Thymus (tissue), 11 donors: ENCODE data around the gene FBXL16. TPM values are rescaled to one million over a fixed set of nuclear protein-coding genes. Genes with fewer than 3 reads are reported as not detected.

Experiments used
- DNase-seq, 9 donors: peaks; one replicate each; pipeline ENCODE4 v3.0.0-alpha.2; 2013; ENCODE audit warnings: low spot score in 9 of 9, low read depth in 6 of 9, missing footprints in 1 of 9
- H3K27ac ChIP-seq, 2 donors: one replicate each; pipeline ENCODE4 v1.5.1; 2013; ENCODE audit warnings: control low read depth in 1 of 2, low read depth in 1 of 2, low read length in 1 of 2, mild to moderate bottlenecking in 1 of 2, moderate library complexity in 1 of 2
- H3K27me3 ChIP-seq, 2 donors: one replicate each; pipeline ENCODE4 v1.5.1; 2013; ENCODE audit warnings: low read length in 1 of 2; ENCODE audit not compliant: control insufficient read depth in 2 of 2, insufficient read depth in 1 of 2
- H3K36me3 ChIP-seq, 2 donors: one replicate each; pipeline ENCODE4 v1.5.1; 2013; ENCODE audit warnings: low read length in 1 of 2, mild to moderate bottlenecking in 1 of 2, moderate library complexity in 1 of 2; ENCODE audit not compliant: control insufficient read depth in 2 of 2, insufficient read depth in 2 of 2
- H3K4me1 ChIP-seq, 2 donors: one replicate each; pipeline ENCODE4 v1.5.1; 2013; ENCODE audit warnings: low read length in 2 of 2; ENCODE audit not compliant: control insufficient read depth in 2 of 2, insufficient read depth in 2 of 2
- H3K4me3 ChIP-seq, 2 donors: one replicate each; pipeline ENCODE4 v1.5.1; 2013; ENCODE audit warnings: low read length in 2 of 2, control low read depth in 1 of 2, mild to moderate bottlenecking in 1 of 2
- H3K9me3 ChIP-seq, 2 donors: one replicate each; pipeline ENCODE4 v1.5.1; 2013; ENCODE audit warnings: low read length in 1 of 2, mild to moderate bottlenecking in 1 of 2; ENCODE audit not compliant: control insufficient read depth in 2 of 2, insufficient read depth in 1 of 2
- WGBS: extraction: QIAGEN DNeasy Blood & Tissue Kit; methylation state at CpG from one replicate; pipeline ENCODE4 v1.1.7; 2013; 5-methylcytosine and 5-hydroxymethylcytosine counted together
- polyA plus RNA-seq: library from polyadenylated mRNA; stranded (reverse); fragments of 200-250 nt; gene quantifications from one replicate; pipeline ENCODE4 v1.2.3, GENCODE V29; 2013
- total RNA-seq: library from RNA; stranded (reverse); fragments of 120-200 nt; gene quantifications from one replicate; pipeline ENCODE4 v1.2.4, GENCODE V29; 2013
- donor health status: healthy.

FBXL16 gene
- total and polyA plus RNA-seq, 2 donors, result 0.76 to 9.6 TPM

DNA sequence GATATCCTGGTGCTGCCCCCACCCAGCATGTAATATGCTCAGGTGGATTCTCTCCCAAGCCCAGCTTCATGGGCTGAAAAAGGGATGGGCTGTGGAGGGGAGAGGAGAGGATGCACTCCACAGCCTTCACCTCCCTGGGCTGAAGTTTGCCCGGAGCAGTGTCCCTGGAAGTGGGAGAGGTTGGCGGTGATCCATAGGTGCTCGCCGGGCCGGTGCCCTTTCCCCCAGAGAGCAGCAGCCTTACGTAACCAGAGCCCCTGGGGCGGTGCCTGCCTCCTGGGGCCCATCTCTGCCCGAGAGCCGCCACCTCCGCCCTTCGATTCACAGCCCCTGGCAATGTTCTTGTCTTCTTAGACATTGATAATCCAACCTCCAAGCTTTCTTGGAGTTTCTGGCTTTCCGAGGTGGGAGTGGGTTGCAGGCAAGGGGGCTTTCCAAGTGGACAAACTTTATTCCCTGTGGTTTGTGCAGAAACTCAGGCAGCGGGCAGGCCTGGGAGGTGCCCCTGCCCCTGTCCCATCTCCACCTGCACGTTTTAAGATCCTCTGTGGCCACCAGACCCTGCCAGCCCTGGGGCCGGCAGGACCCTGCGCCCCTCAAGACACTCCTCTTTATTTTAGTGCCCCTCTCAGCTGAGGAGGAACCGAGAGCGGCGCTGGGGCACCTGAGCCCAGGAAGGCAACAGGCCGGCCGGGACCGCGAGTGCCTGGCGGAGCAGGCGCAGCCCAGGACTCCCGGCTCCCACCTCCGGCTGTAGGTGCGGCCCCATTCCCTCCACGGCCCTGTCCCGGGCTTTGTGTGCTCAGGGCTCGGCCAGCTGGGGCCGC, 59.5 kb downstream of the FBXL16 start:
- H3K27ac ChIP-seq, result no peak overlapping the region
- H3K4me1 ChIP-seq, result peaks cover 28 to 30% of the 10 kb centered on the region in 2 donors
- 96% methylated on average over 32 of the region's 32 CpGs for WGBS
- no peak overlapping the region for H3K4me3 ChIP-seq
- H3K36me3 ChIP-seq, result no peaks in the 10 kb centered on the region
- H3K9me3 ChIP-seq, result no peaks in the 10 kb centered on the region
- H3K27me3 ChIP-seq, result peaks cover 24 to 26% of the 10 kb centered on the region in 2 donors
- DNase-seq, result no peak

DNA sequence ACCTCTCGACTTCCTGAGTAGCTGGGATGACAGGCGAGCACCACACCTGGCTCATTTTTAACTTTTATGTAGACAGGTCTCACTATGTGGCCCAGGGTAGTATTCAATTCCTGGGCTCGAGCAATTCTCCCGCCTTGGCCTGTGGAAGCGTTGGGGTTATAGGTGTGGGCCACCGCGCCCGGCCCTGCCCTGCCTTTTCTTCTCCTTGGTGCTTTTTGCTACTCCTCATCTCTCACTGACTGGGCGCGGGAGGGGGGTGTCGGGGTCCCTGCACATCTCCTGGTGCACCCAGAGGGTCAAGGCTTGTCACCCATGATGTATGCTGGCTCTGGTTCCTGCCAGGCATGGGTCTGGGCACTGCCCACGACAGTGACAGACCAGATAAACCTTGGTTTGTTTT, 61.0 kb downstream of the FBXL16 start:
- no peak overlapping the region for H3K27ac ChIP-seq
- peaks cover 20 to 27% of the 10 kb centered on the region in 2 donors for H3K4me1 ChIP-seq
- H3K27me3 ChIP-seq, result peaks cover 26 to 34% of the 10 kb centered on the region in 2 donors
- no peaks in the 10 kb centered on the region for H3K36me3 ChIP-seq
- WGBS, result 95% methylated on average over 12 of the region's 12 CpGs
- DNase-seq, result no peak
- H3K9me3 ChIP-seq, result no peaks in the 10 kb centered on the region
- H3K4me3 ChIP-seq, result no peak overlapping the region

- WGBS, result 97% methylated on average over 13 of the region's 13 CpGs
- no peak overlapping the region for H3K27ac ChIP-seq
- no peak for DNase-seq
- no peaks in the 10 kb centered on the region for H3K9me3 ChIP-seq
- peaks cover 26 to 34% of the 10 kb centered on the region in 2 donors for H3K27me3 ChIP-seq
- no peak overlapping the region for H3K4me3 ChIP-seq
- H3K36me3 ChIP-seq, result no peaks in the 10 kb centered on the region
- H3K4me1 ChIP-seq, result peaks cover 12 to 18% of the 10 kb centered on the region in 2 donors
These were observed 62.6 kb downstream of the FBXL16 start for GRCh38 chr16:643050-643368.

Other genes starting within 250 kb of the FBXL16 start
- 16.8 TPM for gene CAPN15, start 178.1 kb downstream of the FBXL16 start, total RNA-seq
- gene CAPN15, start 178.1 kb downstream of the FBXL16 start, polyA plus RNA-seq, result 40.4 TPM
- under 0.01 TPM for gene PRR35, start 145.4 kb downstream of the FBXL16 start, total RNA-seq
- gene PRR35, start 145.4 kb downstream of the FBXL16 start, polyA plus RNA-seq, result 0.09 TPM
- 5.5 TPM for gene NHLRC4, start 138.8 kb downstream of the FBXL16 start, total RNA-seq
- 3.1 TPM for gene NHLRC4, start 138.8 kb downstream of the FBXL16 start, polyA plus RNA-seq
- 14.4 TPM for gene PIGQ, start 135.8 kb downstream of the FBXL16 start, total RNA-seq
- 65.4 TPM for gene PIGQ, start 135.8 kb downstream of the FBXL16 start, polyA plus RNA-seq
- 20.1 TPM for gene RAB40C, start 115.7 kb downstream of the FBXL16 start, total RNA-seq
- 43.3 TPM for gene RAB40C, start 115.7 kb downstream of the FBXL16 start, polyA plus RNA-seq
- gene WFIKKN1, start 74.8 kb downstream of the FBXL16 start, total RNA-seq, result 0.33 TPM
- gene WFIKKN1, start 74.8 kb downstream of the FBXL16 start, polyA plus RNA-seq, result 2.1 TPM
- gene METTL26, start 69.5 kb downstream of the FBXL16 start, total RNA-seq, result 97.6 TPM
- gene METTL26, start 69.5 kb downstream of the FBXL16 start, polyA plus RNA-seq, result 110 TPM
- 17.0 TPM for gene MCRIP2, start 64.0 kb downstream of the FBXL16 start, total RNA-seq
- 25.2 TPM for gene MCRIP2, start 64.0 kb downstream of the FBXL16 start, polyA plus RNA-seq
- gene WDR90, start 56.4 kb downstream of the FBXL16 start, total RNA-seq, result 10.1 TPM
- gene WDR90, start 56.4 kb downstream of the FBXL16 start, polyA plus RNA-seq, result 22.6 TPM
- 39.3 TPM for gene RHOT2, start 37.7 kb downstream of the FBXL16 start, total RNA-seq
- 252 TPM for gene RHOT2, start 37.7 kb downstream of the FBXL16 start, polyA plus RNA-seq
- 5.1 TPM for gene RHBDL1, start 30.1 kb downstream of the FBXL16 start, total RNA-seq
- gene RHBDL1, start 30.1 kb downstream of the FBXL16 start, polyA plus RNA-seq, result 3.1 TPM
- 70.2 TPM for gene STUB1, start 25.4 kb downstream of the FBXL16 start, total RNA-seq
- 122 TPM for gene STUB1, start 25.4 kb downstream of the FBXL16 start, polyA plus RNA-seq
- 23.4 TPM for gene JMJD8, start 21.5 kb downstream of the FBXL16 start, total RNA-seq
- 31.2 TPM for gene JMJD8, start 21.5 kb downstream of the FBXL16 start, polyA plus RNA-seq
- gene WDR24, start 15.4 kb downstream of the FBXL16 start, total RNA-seq, result 2.2 TPM
- 10.1 TPM for gene WDR24, start 15.4 kb downstream of the FBXL16 start, polyA plus RNA-seq
- gene METRN, start 9.3 kb upstream of the FBXL16 start, total RNA-seq, result 21.9 TPM
- gene METRN, start 9.3 kb upstream of the FBXL16 start, polyA plus RNA-seq, result 24.2 TPM
- gene ANTKMT, start 15.3 kb upstream of the FBXL16 start, total RNA-seq, result 53.9 TPM
- gene ANTKMT, start 15.3 kb upstream of the FBXL16 start, polyA plus RNA-seq, result 56.2 TPM
- 4.8 TPM for gene CCDC78, start 20.6 kb upstream of the FBXL16 start, total RNA-seq
- 12.4 TPM for gene CCDC78, start 20.6 kb upstream of the FBXL16 start, polyA plus RNA-seq
- 15.7 TPM for gene HAGHL, start 21.3 kb upstream of the FBXL16 start, total RNA-seq
- 50.6 TPM for gene HAGHL, start 21.3 kb upstream of the FBXL16 start, polyA plus RNA-seq
- gene CIAO3, start 35.2 kb upstream of the FBXL16 start, total RNA-seq, result 20.8 TPM
- gene CIAO3, start 35.2 kb upstream of the FBXL16 start, polyA plus RNA-seq, result 60.4 TPM
- gene MSLN, start 54.9 kb upstream of the FBXL16 start, total RNA-seq, result 0.61 TPM
- 2.6 TPM for gene MSLN, start 54.9 kb upstream of the FBXL16 start, polyA plus RNA-seq
- 16.9 TPM for gene RPUSD1, start 82.6 kb upstream of the FBXL16 start, total RNA-seq
- gene RPUSD1, start 82.6 kb upstream of the FBXL16 start, polyA plus RNA-seq, result 20.9 TPM
- 20.4 TPM for gene CHTF18, start 82.8 kb upstream of the FBXL16 start, total RNA-seq
- 38.8 TPM for gene CHTF18, start 82.8 kb upstream of the FBXL16 start, polyA plus RNA-seq
- gene GNG13, start 94.9 kb upstream of the FBXL16 start, total RNA-seq, result not detected
- 0.55 TPM for gene GNG13, start 94.9 kb upstream of the FBXL16 start, polyA plus RNA-seq